A673 (cell line): ENCODE measurements around the gene ARHGAP12. TPM values are rescaled to one million over a fixed set of nuclear protein-coding genes. Genes with fewer than 3 reads are reported as not detected.

Experiments
- Bru-seq: library from RNA; stranded (reverse); fragments of 400-500 nt; gene quantifications from one replicate; lab custom pipeline; 2021; lab: Mats Ljungman, UMichigan
- BruChase-seq, 2 experiments: library from RNA; stranded (reverse); fragments of 400-500 nt; gene quantifications; one replicate each; lab custom pipeline; 2021; lab: Mats Ljungman, UMichigan
- BruUV-seq: library from RNA; stranded (reverse); fragments of 400-500 nt; replicated peaks from 2 replicates; lab custom pipeline; 2021; lab: Mats Ljungman, UMichigan
- CTCF ChIA-PET: fragments of 300-600 bp; sonication (Branson Sonifier 250); formaldehyde crosslinking; loops from one replicate; lab custom pipeline; 2022; ENCODE audit warnings: antibody characterized with exemption; lab: Charles Lee
- POLR2A ChIA-PET: fragments of 300-600 bp; sonication (Branson Sonifier 250); formaldehyde crosslinking; loops from one replicate; lab custom pipeline; 2022; ENCODE audit warnings: antibody characterized with exemption; ENCODE audit not compliant: low non-redundant PET; lab: Charles Lee
- DNase-seq: peaks from one replicate; pipeline ENCODE4 v3.0.0-alpha.2; 2015; ENCODE audit warnings: low spot score
- H3K27ac ChIP-seq: fragments of 200-600 bp; sonication (generic); 2 replicates; pipeline ENCODE4 v1.5.1; 2016; ENCODE audit warnings: mixed run types, low read depth, mild to moderate bottlenecking, mixed read lengths, antibody characterized with exemption, low read length; ENCODE audit not compliant: poor library complexity, severe bottlenecking
- H3K27me3 ChIP-seq: fragments of 200-600 bp; sonication (generic); replicated peaks from 2 replicates; pipeline ENCODE4 v1.6.1; 2017; ENCODE audit warnings: mixed run types, low read depth, mild to moderate bottlenecking, mixed read lengths, antibody characterized with exemption, low read length; ENCODE audit not compliant: insufficient read depth, poor library complexity
- H3K36me3 ChIP-seq: fragments of 200-600 bp; sonication (generic); 2 replicates; pipeline ENCODE4 v1.6.1; 2016; ENCODE audit warnings: mixed run types, mild to moderate bottlenecking, mixed read lengths, antibody characterized with exemption, low read length; ENCODE audit not compliant: insufficient read depth, poor library complexity, severe bottlenecking
- H3K4me1 ChIP-seq: fragments of 200-600 bp; sonication (generic); 2 replicates; pipeline ENCODE4 v1.6.1; 2017; ENCODE audit warnings: mixed run types, mild to moderate bottlenecking, mixed read lengths, antibody characterized with exemption, low read length; ENCODE audit not compliant: insufficient read depth, poor library complexity, severe bottlenecking
- H3K4me3 ChIP-seq: fragments of 200-600 bp; sonication (generic); 2 replicates; pipeline ENCODE4 v1.5.1; 2016; ENCODE audit warnings: low read depth, mixed run types, mild to moderate bottlenecking, mixed read lengths, low read length; ENCODE audit not compliant: poor library complexity, severe bottlenecking
- H3K9me3 ChIP-seq: fragments of 200-600 bp; sonication (generic); 2 replicates; pipeline ENCODE4 v1.6.1; 2016; ENCODE audit warnings: mixed run types, low read depth, mild to moderate bottlenecking, mixed read lengths, antibody characterized with exemption, low read length; ENCODE audit not compliant: poor library complexity, severe bottlenecking
- CTCF ChIP-seq: fragments of 300-800, 200-600 bp; sonication (generic); conservative IDR thresholded peaks from 2 replicates; pipeline ENCODE4 v1.5.1; 2017; ENCODE audit warnings: low read depth, mild to moderate bottlenecking, antibody characterized with exemption, low read length, moderate library complexity, mixed read lengths
- EZH2 ChIP-seq: fragments of 200-600 bp; sonication (generic); IDR thresholded peaks from 2 replicates; pipeline ENCODE4 v1.6.1; 2017; ENCODE audit warnings: borderline replicate concordance, low read depth, mild to moderate bottlenecking, mixed read lengths, antibody characterized with exemption, low read length; ENCODE audit not compliant: poor library complexity, severe bottlenecking
- intact Hi-C: fragments of 100-400 bp; cut with micrococcal nuclease; formaldehyde crosslinking; loops from one replicate; pipeline ENCODE4 v1.10.0; 2022; ENCODE audit not compliant: unreplicated experiment
- long read RNA-seq: library from polyadenylated mRNA; stranded (forward); transcript quantifications from one replicate; pipeline ENCODE4 v2.0.0, GENCODE V29; 2022
- total RNA-seq: library from RNA; stranded (reverse); gene quantifications from 2 replicates; pipeline ENCODE4 v1.2.3, GENCODE V29; 2021

Gene ARHGAP12
- total RNA-seq (28.3 and 30.0 TPM in 2 replicates), Bru-seq, nascent RNA (percentile 90 among the genes with signal in this experiment), BruChase-seq, experiment 1, labeled RNA remaining after a 2-hour chase (percentile 90 among the genes with signal in this experiment), BruChase-seq, experiment 2, labeled RNA remaining after a 6-hour chase (percentile 77 among the genes with signal in this experiment)
- long read RNA-seq, full-length matches to known transcripts = 8 of 21 reads
- long read RNA-seq, partial matches to known transcripts = 3 of 21 reads
- long read RNA-seq, other reads (novel, unspliced or antisense) = 10 of 21 reads

GRCh38 chr10:31928549-31929260, at the start of gene ARHGAP12:
TSS of gene ARHGAP12 (minus strand) at chr10:31928831. CDS start at chr10:31908855, 19,976 bp downstream.
- intact Hi-C loops = no loop called here
- H3K9me3 ChIP-seq = no peaks in the 10 kb centered on the region
- ChIA-PET POLR2A (no interaction called here), CTCF (no interaction called here)
- H3K27me3 ChIP-seq = no peaks in the 10 kb centered on the region
- H3K36me3 ChIP-seq = no peaks in the 10 kb centered on the region
- peak; percentile 90 for DNase-seq
- no peak for TF ChIP-seq CTCF
- TF ChIP-seq EZH2 = no peak
- H3K27ac ChIP-seq = peak within 1 kb of the TSS; percentile 95
- BruUV-seq = no TSS peak
- H3K4me1 ChIP-seq = peaks cover 8% of the 10 kb centered on the region
- peak within 1 kb of the TSS; percentile 97 for H3K4me3 ChIP-seq

DNA sequence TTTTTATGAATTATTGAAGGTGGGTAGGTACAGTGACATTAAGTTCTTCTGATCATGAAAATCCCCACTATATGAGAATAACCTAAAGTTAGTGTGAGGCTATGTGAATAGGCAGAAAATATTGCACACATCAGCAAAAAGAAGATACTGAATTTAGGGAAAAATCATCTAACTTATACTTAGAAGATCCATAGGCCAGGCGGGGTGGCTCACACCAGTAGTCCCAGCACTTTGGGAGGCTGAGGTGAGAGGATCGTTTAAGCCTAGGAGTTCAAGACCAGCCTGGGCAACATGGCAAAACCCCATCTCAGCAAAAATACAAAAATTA, 49.5 kb upstream of the ARHGAP12 start:
- H3K4me1 ChIP-seq = peaks cover 8% of the 10 kb centered on the region
- no peaks in the 10 kb centered on the region for H3K36me3 ChIP-seq
- no peak for DNase-seq
- intact Hi-C loops = no loop called here
- CTCF ChIA-PET = no interaction called here
- H3K27ac ChIP-seq = peak overlapping the region; percentile 40
- no peak overlapping the region for H3K4me3 ChIP-seq
- TF ChIP-seq CTCF = no peak
- no peak for TF ChIP-seq EZH2
- H3K9me3 ChIP-seq = no peaks in the 10 kb centered on the region
- POLR2A ChIA-PET = no interaction called here
- no TSS peak for BruUV-seq
- no peaks in the 10 kb centered on the region for H3K27me3 ChIP-seq

- Histone ChIP-seq H3K4me1 (peaks cover 8% of the 10 kb centered on the region), H3K27ac (peak overlapping the region; percentile 40), H3K9me3 (no peaks in the 10 kb centered on the region), H3K36me3 (no peaks in the 10 kb centered on the region), H3K4me3 (no peak overlapping the region), H3K27me3 (no peaks in the 10 kb centered on the region)
- TF ChIP-seq EZH2 (no peak), CTCF (no peak)
- ChIA-PET POLR2A (no interaction called here), CTCF (interaction anchor here (0.5 to 0.8 kb wide), 2 partner anchors 27 to 1193 kb away, joined by 3 to 10 read pairs; no protein-coding TSS in a partner anchor)
- BruUV-seq = no TSS peak
- intact Hi-C loops = no loop called here
- DNase-seq = peak; percentile 72
These were observed 49.0 kb upstream of the ARHGAP12 start for GRCh38 chr10:31977440-31978155.
